Ascending aorta (tissue), 2 donors: ENCODE data around the gene FRRS1L. TPM values are rescaled to one million over a fixed set of nuclear protein-coding genes. Genes with fewer than 3 reads are reported as not detected.

Experiments
- DNase-seq, 2 donors: peaks; one replicate each; pipeline ENCODE4 v3.0.0-alpha.2; 2019; ENCODE audit warnings: low spot score in 2 of 2
- H3K27ac ChIP-seq, 2 donors: fragments of 200-600 bp; sonication (generic); one replicate each; pipeline ENCODE4 v1.5.1; 2016 to 2017; ENCODE audit warnings: mild to moderate bottlenecking in 1 of 2
- H3K27me3 ChIP-seq: fragments of 200-600 bp; sonication (generic); one replicate; pipeline ENCODE4 v1.5.1; 2017
- H3K36me3 ChIP-seq, 2 donors: fragments of 200-600 bp; sonication (generic); one replicate each; pipeline ENCODE4 v1.5.1; 2016
- H3K4me1 ChIP-seq, 2 donors: fragments of 200-600 bp; sonication (generic); one replicate each; pipeline ENCODE4 v1.5.1; 2016 to 2017; ENCODE audit warnings: mild to moderate bottlenecking in 1 of 2
- H3K4me3 ChIP-seq, 2 donors: fragments of 200-600 bp; sonication (generic); one replicate each; pipeline ENCODE4 v1.5.1; 2016 to 2017; ENCODE audit warnings: mild to moderate bottlenecking in 1 of 2
- H3K9me3 ChIP-seq, 2 donors: fragments of 200-600 bp; sonication (generic); one replicate each; pipeline ENCODE4 v1.5.1; 2016
- intact Hi-C: fragments of 100-400 bp; cut with DNase I; formaldehyde crosslinking; loops from one replicate; pipeline ENCODE4 v1.15.1; 2023
- total RNA-seq: library from RNA; depleted of rRNA; stranded (reverse); fragments of >200 nt; gene quantifications from one replicate; pipeline ENCODE4 v1.1.0, GENCODE V29; 2016
- TF ChIP-seq, protein P1 (sequence below), 3 experiments: fragments of 200-600 bp in 2 of 3; fragments of 450-650 bp in 1 of 3; sonication (generic) in 2 of 3; IDR thresholded peaks; one replicate each; pipeline ENCODE4 v1.5.1; 2016 to 2019; ENCODE audit warnings: antibody characterized with exemption in 3 of 3, mild to moderate bottlenecking in 1 of 3, moderate library complexity in 1 of 3

The FRRS1L gene
- total RNA-seq, 1 donor from 2014 or later = 0.11 TPM

GRCh38 chr9:109118808-109119438 is 48.1 kb downstream of the FRRS1L start:
- intact Hi-C loops = loop anchor here (10.0 kb wide), 1 partner anchor 206 kb away; the partner anchor contains the start of gene EPB41L4B
- H3K4me1 ChIP-seq = peaks cover 9 to 34% of the 10 kb centered on the region in 2 donors
- no peak for DNase-seq

GRCh38 chr9:109117856-109118807 is 48.9 kb downstream of the FRRS1L start:
- TF ChIP-seq, protein P1, sequence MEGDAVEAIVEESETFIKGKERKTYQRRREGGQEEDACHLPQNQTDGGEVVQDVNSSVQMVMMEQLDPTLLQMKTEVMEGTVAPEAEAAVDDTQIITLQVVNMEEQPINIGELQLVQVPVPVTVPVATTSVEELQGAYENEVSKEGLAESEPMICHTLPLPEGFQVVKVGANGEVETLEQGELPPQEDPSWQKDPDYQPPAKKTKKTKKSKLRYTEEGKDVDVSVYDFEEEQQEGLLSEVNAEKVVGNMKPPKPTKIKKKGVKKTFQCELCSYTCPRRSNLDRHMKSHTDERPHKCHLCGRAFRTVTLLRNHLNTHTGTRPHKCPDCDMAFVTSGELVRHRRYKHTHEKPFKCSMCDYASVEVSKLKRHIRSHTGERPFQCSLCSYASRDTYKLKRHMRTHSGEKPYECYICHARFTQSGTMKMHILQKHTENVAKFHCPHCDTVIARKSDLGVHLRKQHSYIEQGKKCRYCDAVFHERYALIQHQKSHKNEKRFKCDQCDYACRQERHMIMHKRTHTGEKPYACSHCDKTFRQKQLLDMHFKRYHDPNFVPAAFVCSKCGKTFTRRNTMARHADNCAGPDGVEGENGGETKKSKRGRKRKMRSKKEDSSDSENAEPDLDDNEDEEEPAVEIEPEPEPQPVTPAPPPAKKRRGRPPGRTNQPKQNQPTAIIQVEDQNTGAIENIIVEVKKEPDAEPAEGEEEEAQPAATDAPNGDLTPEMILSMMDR (IDR thresholded peaks at IDR 0.05) = no peak
- DNase-seq = peak in 1 of 2 donors; percentile 67
- Histone ChIP-seq H3K27ac (peak overlapping the region; percentile 56 to 77), H3K27me3 (no peaks in the 10 kb centered on the region), H3K36me3 (no peaks in the 10 kb centered on the region), H3K4me1 (peaks cover 13 to 38% of the 10 kb centered on the region in 2 donors), H3K4me3 (peak overlapping the region; percentile 83 to 98), H3K9me3 (no peaks in the 10 kb centered on the region)
- intact Hi-C loops = loop anchor here (10.0 kb wide), 1 partner anchor 207 kb away; the partner anchor contains the start of gene EPB41L4B

More at GRCh38 chr9:109118808-109119438, 48.1 kb downstream of the FRRS1L start:
- H3K9me3 ChIP-seq = no peaks in the 10 kb centered on the region
- H3K27me3 ChIP-seq = no peaks in the 10 kb centered on the region
- peak overlapping the region; percentile 56 to 77 for H3K27ac ChIP-seq
- TF ChIP-seq, protein P1 (IDR thresholded peaks at IDR 0.05) = no peak
- H3K36me3 ChIP-seq = no peaks in the 10 kb centered on the region
- H3K4me3 ChIP-seq = peak overlapping the region; percentile 83 to 98

GRCh38 chr9:109115931-109116526 is 51.0 kb downstream of the FRRS1L start:
- H3K4me3 ChIP-seq = peak overlapping the region in 1 of 2 donors; percentile 32
- no peaks in the 10 kb centered on the region for H3K27me3 ChIP-seq
- H3K36me3 ChIP-seq = no peaks in the 10 kb centered on the region
- no peaks in the 10 kb centered on the region for H3K9me3 ChIP-seq
- no peak for DNase-seq
- intact Hi-C loops = loop anchor here (2.0 to 10.0 kb wide), 2 partner anchors 17 to 209 kb away; partner anchors contain the start of gene EPB41L4B
- H3K4me1 ChIP-seq = peaks cover 13 to 54% of the 10 kb centered on the region in 2 donors
- TF ChIP-seq, protein P1 (IDR thresholded peaks at IDR 0.05) = no peak
- peak overlapping the region; percentile 28 to 78 for H3K27ac ChIP-seq

DNA sequence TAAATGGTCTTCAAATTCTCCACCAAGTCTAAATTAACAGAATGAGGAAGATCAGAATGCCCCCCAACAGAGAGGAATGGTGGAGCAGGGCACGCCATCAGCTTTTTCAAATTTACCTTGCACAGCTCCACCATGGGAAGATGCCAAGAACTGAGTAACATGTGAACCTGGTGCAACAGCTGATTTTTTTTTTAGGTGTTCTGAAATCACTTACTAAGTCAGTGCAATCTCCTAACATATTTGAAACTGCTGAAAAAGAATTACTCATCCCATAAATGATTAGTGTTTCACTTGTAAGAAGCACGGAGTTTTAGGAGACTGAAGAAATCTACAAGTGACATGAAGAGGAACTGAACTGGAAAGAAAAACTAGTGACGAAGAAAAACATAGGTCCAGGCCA is 52.4 kb downstream of the FRRS1L start:
- H3K4me1 ChIP-seq = peaks cover 13 to 56% of the 10 kb centered on the region in 2 donors
- intact Hi-C loops = loop anchor here (2.0 to 10.0 kb wide), 2 partner anchors 16 to 210 kb away; partner anchors contain the start of gene EPB41L4B

More for the DNA sequence above, 52.4 kb downstream of the FRRS1L start:
- DNase-seq = no peak
- peak overlapping the region in 1 of 2 donors; percentile 20 for H3K4me3 ChIP-seq
- H3K27me3 ChIP-seq = no peaks in the 10 kb centered on the region
- peak overlapping the region; percentile 19 to 78 for H3K27ac ChIP-seq
- H3K9me3 ChIP-seq = no peaks in the 10 kb centered on the region
- TF ChIP-seq, protein P1 (IDR thresholded peaks at IDR 0.05) = no peak
- H3K36me3 ChIP-seq = no peaks in the 10 kb centered on the region
